Urothelium cell line (cell line): Measurements from ENCODE around the gene DSCAML1.
"Not testable (repeated sequence)": the region's sequence is repeated elsewhere in the genome, so short reads cannot be mapped to it uniquely, and the experiment has no call there.

Source experiments
- DNase-seq: peaks from one replicate; pipeline ENCODE4 v3.0.0; 2011; ENCODE audit warnings: low spot score, mixed read lengths
- FAIRE-seq: peaks from 2 replicates; lab custom pipeline; 2011; peaks lifted over from hg19 to GRCh38; lab: Jason Lieb, UNC

The DSCAML1 gene

GRCh38 chr11:117819096-117820040, 22.4 kb upstream of the DSCAML1 start:
- DNase-seq: peak; percentile 56
- FAIRE-seq: no peak

DNA sequence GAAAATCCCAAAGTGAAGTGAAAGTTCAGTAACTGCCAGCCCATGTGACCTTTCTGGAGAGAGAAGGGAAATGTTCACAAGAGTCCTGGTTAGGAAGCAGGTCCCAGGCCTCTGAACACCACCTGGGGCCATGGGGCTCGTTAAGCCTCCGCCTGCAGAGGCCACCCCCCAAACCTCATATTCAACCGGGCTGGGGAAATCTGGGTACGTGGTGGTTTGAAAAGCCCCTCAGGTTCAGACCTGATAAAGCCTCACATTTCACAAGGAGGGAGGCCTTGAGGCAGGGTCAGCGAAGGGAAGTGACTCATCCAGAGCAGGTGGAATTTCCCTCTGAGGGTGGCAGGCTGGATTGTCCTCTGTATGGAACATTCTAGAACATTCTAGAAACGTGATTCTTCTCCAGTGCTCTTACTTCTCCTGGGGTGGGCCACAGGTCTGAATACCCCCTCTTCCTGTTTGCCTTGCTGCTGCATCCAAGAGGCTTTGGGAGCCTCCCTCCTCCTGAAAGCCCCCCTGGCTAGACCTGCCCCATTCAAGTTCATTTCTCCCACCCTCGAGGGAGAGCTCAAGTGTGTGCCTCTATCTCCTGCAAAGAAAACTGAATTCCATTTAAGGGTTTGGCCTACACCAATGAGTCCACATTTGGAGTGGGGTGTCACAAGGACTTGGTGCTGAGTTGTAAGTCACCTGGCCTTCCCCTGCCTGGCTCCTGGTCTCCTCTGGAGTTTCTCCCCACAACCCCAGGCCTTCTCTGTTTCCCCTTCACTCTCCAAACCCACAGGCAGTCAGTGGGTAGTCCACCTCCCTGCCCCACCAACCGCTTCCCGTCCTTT, 21.2 kb upstream of the DSCAML1 start:
- no peak for FAIRE-seq
- peak; percentile 26 for DNase-seq

GRCh38 chr11:117817368-117818040, 20.5 kb upstream of the DSCAML1 start:
- peak; percentile 64 for DNase-seq
- no peak for FAIRE-seq

DNA sequence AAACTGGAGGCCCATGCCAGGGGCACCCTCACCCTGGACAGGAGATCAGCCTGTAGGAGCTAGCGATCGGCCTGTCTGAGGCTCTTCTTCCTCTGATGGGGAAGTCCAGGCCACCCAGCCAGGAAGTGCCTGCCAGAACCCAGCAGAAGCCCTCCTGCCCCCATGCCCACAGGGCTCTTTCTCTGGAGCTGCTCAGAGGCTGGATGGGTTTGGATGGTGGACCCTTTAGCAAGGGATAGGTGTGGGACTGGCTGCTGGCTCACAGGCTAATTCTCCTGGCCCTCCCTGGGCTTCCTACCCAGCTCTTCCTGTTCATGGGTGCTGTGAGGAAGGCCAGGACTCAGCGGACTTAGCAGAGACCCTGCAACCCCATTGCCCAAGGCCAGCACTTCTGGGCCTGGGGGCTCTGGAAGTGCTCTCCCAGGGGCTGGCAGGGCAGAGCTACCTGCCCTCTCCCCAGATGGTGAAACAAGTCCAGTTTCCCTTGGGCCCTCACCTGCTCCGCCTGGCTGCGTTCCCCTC, 19.9 kb upstream of the DSCAML1 start:
- FAIRE-seq: no peak
- DNase-seq: no peak

DNA sequence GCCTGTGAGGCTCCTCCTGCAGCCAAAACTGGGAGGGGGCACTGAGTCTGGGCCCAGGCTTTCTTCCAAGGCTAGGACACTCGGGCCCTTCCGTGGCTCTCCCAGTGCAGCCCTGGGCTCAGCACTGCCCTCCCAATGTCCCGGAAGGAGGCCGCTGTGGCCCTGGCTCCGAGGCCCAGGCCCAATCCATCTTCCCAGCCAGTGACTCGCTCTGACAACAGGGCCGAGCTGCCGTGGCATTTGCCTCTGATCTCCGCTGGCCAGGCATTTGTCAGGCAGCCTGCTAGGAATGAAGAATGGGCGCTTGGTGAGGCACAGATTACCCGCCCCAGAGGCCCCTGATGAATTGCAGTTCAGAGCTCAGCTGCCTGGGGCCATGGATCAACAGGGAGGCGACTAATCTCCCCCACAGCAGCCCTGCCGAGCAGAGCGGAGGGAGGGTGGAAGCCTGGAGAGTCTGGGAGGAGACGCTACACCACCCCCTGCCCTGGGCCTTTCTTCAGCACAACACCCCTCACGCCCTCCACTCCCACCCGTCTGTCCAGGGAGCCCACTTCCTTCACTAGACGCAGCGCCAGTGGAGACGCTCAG, 19.2 kb upstream of the DSCAML1 start:
- DNase-seq (no peak), FAIRE-seq (no peak)

DNA sequence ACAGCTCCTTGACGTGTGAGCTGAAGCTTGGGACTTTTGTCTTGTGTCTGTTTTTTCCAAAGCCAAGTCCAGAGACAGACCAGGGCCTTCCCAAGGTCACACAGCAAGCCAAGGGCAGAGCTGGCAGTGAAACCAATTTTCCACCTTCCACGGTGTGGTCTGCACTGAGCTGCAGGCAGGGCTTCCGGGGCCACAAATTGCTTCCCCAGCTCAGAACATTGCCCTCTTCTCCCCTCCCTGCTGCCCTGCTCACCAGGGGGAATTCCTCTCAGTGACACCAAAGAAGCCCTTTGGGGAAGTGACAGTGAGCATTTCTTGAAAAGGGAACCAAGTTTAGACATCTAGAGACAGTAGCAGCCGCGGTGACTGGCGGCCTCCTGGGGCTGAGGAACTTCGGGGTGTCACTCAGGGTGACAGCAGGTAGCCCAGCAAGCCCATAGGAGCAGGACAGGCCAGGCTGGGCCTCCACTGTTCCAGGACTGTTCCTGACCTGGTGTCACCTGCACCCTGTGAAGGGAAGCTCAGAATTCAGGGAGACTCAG, 18.3 kb upstream of the DSCAML1 start:
- FAIRE-seq (no peak), DNase-seq (no peak)

DNA sequence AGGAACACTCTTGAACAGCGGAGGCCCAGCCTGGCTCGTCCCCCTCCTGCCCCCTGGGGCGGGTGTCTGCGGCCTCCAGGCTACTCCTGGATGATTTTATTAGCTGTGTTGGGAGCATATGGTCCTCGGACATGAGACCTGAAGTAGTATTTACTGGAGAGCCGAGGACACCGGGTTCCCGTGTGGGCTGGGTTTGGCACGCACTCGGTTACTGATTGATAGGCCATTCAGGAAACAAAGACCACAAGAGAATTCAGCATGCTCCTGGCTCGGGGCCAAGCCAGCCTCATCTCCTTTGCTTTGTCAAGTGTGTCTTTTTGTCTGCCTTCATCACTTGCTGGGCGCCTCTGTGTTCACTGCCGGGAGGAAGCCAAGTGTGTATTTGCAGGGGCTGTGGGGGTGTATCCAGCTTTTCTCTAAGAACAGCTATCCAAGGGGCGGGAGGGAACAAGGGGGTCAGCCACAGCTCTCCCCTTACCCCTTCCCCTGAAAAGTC, 17.8 kb upstream of the DSCAML1 start:
- DNase-seq: no peak
- no peak for FAIRE-seq

DNA sequence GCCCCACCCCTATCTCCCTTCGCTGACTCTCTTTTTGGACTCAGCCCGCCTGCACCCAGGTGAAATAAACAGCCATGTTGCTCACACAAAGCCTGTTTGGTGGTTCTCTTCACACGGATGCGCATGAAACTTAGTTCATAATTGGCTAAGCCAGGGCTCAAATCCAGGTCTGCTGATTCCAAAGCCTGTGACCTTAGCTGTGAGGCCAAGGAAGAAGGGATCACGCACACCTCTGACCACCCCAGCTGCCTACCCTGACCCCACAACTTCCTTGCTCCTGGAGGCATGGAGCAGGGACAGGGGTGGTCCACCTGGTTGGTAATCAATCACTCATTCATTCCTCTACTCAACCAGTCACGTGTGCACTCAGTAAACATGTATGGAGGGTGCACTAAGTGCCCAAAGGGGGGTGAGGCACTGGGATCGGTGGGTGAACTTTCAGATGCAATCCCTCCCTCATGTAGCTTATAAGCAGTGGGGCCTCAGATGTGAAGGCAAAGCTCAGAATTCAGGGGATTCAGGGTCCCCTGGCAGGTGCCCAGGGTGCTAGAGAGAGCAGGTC, 17.3 kb upstream of the DSCAML1 start:
- FAIRE-seq (no peak), DNase-seq (no peak)

GRCh38 chr11:117810056-117810451, 13.0 kb upstream of the DSCAML1 start:
- FAIRE-seq, DNase-seq: not testable (repeated sequence)

- FAIRE-seq (peak; percentile 87), DNase-seq (peak; percentile 80)
Observed at GRCh38 chr11:117809236-117810055, 12.4 kb upstream of the DSCAML1 start.

GRCh38 chr11:117808784-117809183, 11.8 kb upstream of the DSCAML1 start:
- no peak for FAIRE-seq

DNA sequence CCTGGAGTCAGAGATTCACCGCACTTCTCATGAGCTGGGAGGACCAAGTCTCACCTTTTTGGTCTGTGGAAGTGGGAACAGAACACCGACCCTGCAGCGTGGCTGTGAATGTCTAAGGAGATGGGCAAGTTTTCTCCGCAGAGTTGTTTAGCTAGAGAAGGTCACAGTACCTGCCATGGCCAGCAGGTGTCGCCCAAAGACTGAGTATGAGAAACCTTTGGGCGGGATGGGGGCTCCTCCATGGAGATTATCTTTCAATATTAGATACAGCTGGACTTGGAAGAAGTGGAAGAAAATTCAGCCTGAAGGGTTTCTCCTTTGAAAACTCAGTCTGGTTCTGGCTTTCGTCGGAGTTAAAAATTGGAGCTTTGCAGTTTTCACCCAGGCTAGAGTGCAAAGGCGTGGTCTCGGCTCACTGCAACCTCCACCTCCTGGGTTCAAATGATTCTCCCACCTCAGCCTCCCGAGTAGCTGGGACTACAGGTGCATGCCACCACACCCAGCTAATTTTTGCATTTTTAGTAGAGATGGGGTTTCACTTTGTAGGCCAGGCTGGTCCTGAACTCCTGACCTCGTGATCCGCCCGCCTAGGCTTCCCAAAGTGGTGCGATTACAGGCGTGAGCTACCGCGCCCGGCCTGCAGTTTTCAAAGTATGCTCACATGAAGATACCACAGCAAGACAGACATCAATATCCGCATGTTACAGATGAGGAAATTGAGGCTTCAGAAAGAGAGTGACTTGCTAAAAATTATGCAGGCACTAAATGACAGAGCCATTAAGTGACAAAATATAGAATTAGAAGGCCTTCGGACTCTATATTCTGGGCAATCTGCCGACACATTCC, 10.7 kb upstream of the DSCAML1 start:
- DNase-seq (peak; percentile 56), FAIRE-seq (no peak)

More at GRCh38 chr11:117808784-117809183, 11.8 kb upstream of the DSCAML1 start:
- DNase-seq: no peak

DNA sequence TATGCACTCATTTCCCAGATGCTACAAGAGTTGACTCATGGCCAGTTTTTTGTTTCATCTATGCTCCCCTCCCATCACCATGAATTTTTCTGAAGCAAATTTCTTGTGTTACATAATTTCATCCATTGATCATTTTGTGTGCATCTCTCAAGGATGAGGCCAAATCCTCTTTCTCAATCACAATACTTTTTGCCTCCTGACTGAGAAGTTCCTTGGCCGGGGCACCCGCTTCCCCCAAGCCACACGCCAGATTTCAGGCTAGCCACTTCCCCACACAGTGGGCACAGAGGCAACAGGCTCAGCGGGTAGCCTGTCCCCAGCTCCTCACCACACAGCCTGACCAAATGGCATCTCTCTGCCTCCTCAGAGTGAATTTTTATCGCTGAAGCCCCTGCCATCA, 9.8 kb upstream of the DSCAML1 start:
- DNase-seq: no peak
- FAIRE-seq: no peak

DNA sequence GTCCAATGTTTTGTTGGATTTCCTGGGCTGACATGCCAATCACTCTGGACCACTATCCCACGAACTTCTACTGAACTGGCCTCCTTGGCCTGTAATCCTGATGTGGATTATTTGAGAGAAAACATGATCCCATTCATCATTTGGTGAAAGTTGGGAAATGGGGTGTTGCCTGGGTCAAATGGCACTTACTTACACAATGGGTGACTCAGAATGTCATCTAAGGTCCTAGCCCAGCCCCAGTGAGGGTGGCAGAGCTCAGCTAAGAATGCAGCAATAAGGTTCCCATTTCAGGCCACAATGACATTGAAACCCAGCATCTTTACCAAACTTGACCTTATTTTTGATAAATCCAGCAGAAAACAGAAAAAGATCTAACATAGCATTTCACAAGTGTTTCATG, 8.0 kb upstream of the DSCAML1 start:
- FAIRE-seq (no peak), DNase-seq (no peak)

GRCh38 chr11:117803896-117804295, 6.9 kb upstream of the DSCAML1 start:
- DNase-seq (no peak), FAIRE-seq (no peak)

DNA sequence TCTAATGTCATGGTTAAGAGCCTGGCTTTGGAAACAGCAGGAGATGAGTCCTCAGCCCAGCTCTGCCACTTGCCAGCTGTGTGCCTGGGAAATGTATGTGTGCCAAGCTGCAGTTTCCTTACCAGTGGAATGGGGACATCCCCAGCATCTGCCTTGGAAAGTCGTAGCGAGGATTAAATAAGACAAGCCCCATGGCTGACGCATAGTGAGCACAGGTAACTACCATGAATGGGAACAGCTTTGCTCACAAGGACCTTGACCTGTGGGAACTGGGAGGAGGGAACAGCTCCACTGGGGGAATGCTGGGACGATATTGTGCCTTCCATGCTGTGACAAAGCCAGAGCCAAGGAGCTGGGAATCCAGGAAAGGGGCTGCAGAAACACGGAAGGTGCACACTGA, 2.6 kb upstream of the DSCAML1 start:
- DNase-seq (no peak), FAIRE-seq (no peak)

DNA sequence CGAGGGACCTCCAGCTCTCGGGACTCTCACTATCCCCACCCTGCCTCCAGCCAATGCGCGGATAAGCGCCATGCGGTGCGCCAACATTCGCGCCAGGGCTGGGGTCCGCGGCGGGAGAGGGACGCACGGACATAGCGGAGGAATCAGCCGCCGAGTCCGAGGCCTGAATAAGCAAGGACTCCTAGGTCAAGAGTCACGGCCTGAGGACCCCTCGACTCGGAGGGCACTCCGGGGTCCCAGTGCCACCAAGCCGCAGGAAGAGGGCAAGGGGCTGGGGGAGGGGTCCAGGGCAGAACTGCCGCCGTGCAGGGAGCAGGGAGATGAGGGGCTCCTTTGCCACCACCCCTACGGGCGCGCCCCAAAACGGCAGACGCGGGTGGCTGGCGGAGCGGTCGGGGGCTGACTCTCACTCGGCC, 552 bp downstream of the DSCAML1 start:
- DNase-seq (no peak), FAIRE-seq (no peak)
